ENCODE results near the gene CXorf58. TPM values are rescaled to one million over a fixed set of nuclear protein-coding genes. Genes with fewer than 3 reads are reported as not detected.

The CXorf58 gene
- total and polyA plus RNA-seq, 9 of the 15 experiments (the other 6 are each of a cell fraction or from before 2014, with no cell fraction given) = 0.10 to 0.27 (median 0.16) TPM; not detected in 3

DNA sequence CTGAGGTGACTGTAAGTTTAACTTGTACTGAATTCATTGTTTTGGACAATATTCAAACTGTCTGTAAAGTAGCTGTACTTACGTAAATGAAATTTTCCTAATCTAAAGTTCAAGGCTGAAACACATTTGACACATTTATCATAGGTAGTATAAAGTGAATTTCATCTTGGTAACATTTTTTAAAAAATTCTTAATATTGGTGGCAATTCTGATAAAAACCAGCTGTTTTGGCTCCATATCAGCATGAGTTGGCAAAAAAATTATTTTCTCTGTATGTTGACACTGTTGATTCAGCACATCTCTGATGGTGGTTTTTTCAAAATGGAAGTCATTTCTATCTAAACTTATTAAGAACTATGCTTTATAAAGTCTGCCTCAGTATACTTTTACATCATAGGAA lies 30.9 kb downstream of the CXorf58 start (continued):
- TF ChIP-seq ZBTB9 (CRISPR knock-in tag; IDR thresholded peaks at IDR 0.05) (no peak), SMARCA4 (IDR thresholded peaks at IDR 0.05) (peak; percentile 59), OTX1 (CRISPR knock-in tag; IDR thresholded peaks at IDR 0.05) (no peak), GTF2A2 (tag; IDR thresholded peaks at IDR 0.05) (no peak), DMBX1 (CRISPR knock-in tag; IDR thresholded peaks at IDR 0.05; ENCODE audit: borderline replicate concordance) (no peak), KDM2B (CRISPR knock-in tag; IDR thresholded peaks at IDR 0.05) (no peak), NCOA2 (IDR thresholded peaks at IDR 0.05; ENCODE audit: partially characterized antibody in 2 of 2) (no peak), PRMT5 (CRISPR knock-in tag; IDR thresholded peaks at IDR 0.05) (no peak), ZNF232 (CRISPR knock-in tag; IDR thresholded peaks at IDR 0.05) (no peak), ZNF766 (CRISPR knock-in tag; conservative IDR thresholded peaks at IDR 0.05) (no peak), ZNF586 (CRISPR knock-in tag; conservative IDR thresholded peaks at IDR 0.05) (no peak), ETS2 (tag; IDR thresholded peaks at IDR 0.05; ENCODE audit: borderline replicate concordance, poor library complexity, severe bottlenecking) (no peak), NFE2 (IDR thresholded peaks at IDR 0.05; ENCODE audit: low read depth) (peak; percentile 89), E2F1 (CRISPR knock-in tag; IDR thresholded peaks at IDR 0.05) (no peak), DACH1 (IDR thresholded peaks at IDR 0.05; ENCODE audit: partially characterized antibody) (peak; percentile 79), SMARCB1 (IDR thresholded peaks at IDR 0.05; ENCODE audit: insufficient read length, low read depth) (no peak), ZBTB49 (CRISPR knock-in tag; IDR thresholded peaks at IDR 0.05; ENCODE audit: borderline replicate concordance) (no peak), ERF (CRISPR knock-in tag; IDR thresholded peaks at IDR 0.05) (no peak), GTF2E2 (tag; IDR thresholded peaks at IDR 0.05) (no peak), TEAD4 (IDR thresholded peaks at IDR 0.05; ENCODE audit: low read length) (no peak), TEAD4 (CRISPR knock-in tag; IDR thresholded peaks at IDR 0.05; ENCODE audit: borderline replicate concordance) (no peak), SRSF1 (IDR thresholded peaks at IDR 0.05; ENCODE audit: low read depth, low read length) (no peak), RHOXF2B (CRISPR knock-in tag; conservative IDR thresholded peaks at IDR 0.05) (no peak), RAD51 (IDR thresholded peaks at IDR 0.05; ENCODE audit: borderline replicate concordance, low read depth) (no peak), ZNF408 (CRISPR knock-in tag; IDR thresholded peaks at IDR 0.05; ENCODE audit: low read depth) (no peak), POLR2H (tag; IDR thresholded peaks at IDR 0.05; ENCODE audit: low read depth) (no peak)
